HepG2 (cell line): ENCODE measurements around the gene BZW1. TPM values are rescaled to one million over a fixed set of nuclear protein-coding genes. Genes with fewer than 3 reads are reported as not detected.

ENCODE experiments used
- AGO1 ChIP-seq: fragments of 200-400 bp; formaldehyde crosslinking; IDR thresholded peaks from 2 replicates; pipeline ENCODE4 v1.6.1; 2017; ENCODE audit warnings: mild to moderate bottlenecking, low read depth, low read length, moderate library complexity; ENCODE audit not compliant: poor library complexity, severe bottlenecking
- ARID5B ChIP-seq: IDR thresholded peaks from 2 replicates; pipeline ENCODE4 v1.4.0; 2020; ENCODE audit warnings: mild to moderate bottlenecking, missing genetic modification reagents
- FUBP1 ChIP-seq: sonication (generic); formaldehyde crosslinking; IDR thresholded peaks from 2 replicates; pipeline ENCODE4 v1.5.1; 2020; ENCODE audit warnings: missing genetic modification reagents, mild to moderate bottlenecking, borderline replicate concordance
- GATAD1 ChIP-seq: IDR thresholded peaks from 2 replicates; pipeline ENCODE4 v1.6.1; 2016; ENCODE audit warnings: missing genetic modification reagents, missing compliant biosample characterization
- MLLT10 ChIP-seq: sonication (generic); formaldehyde crosslinking; IDR thresholded peaks from 2 replicates; pipeline ENCODE4 v1.4.0; 2020; ENCODE audit warnings: missing genetic modification reagents
- NCOR1 ChIP-seq: fragments of 200-600 bp; sonication (generic); IDR thresholded peaks from 2 replicates; pipeline ENCODE4 v1.7.0; 2017; ENCODE audit warnings: antibody characterized with exemption, low read length, borderline replicate concordance
- NR2C2 ChIP-seq: sonication (generic); formaldehyde crosslinking; IDR thresholded peaks from 2 replicates; pipeline ENCODE4 v1.4.0; 2020; ENCODE audit warnings: missing genetic modification reagents, mild to moderate bottlenecking, moderate library complexity, borderline replicate concordance
- REL ChIP-seq: sonication (generic); formaldehyde crosslinking; conservative IDR thresholded peaks from 2 replicates; pipeline ENCODE4 v1.8.0; 2022; ENCODE audit warnings: mild to moderate bottlenecking, missing genetic modification reagents, moderate library complexity
- SIN3A ChIP-seq: IDR thresholded peaks from 2 replicates; pipeline ENCODE4 v1.6.1; 2011; ENCODE audit warnings: low read depth, mild to moderate bottlenecking, control low read depth, low read length, borderline replicate concordance
- TBX2 ChIP-seq: sonication (generic); formaldehyde crosslinking; IDR thresholded peaks from 2 replicates; pipeline ENCODE4 v1.5.0; 2020; ENCODE audit warnings: missing genetic modification reagents, mild to moderate bottlenecking, borderline replicate concordance
- TRIM22 ChIP-seq: fragments of 450-650 bp; IDR thresholded peaks from 2 replicates; pipeline ENCODE4 v1.6.1; 2017
- ZBTB25 ChIP-seq: IDR thresholded peaks from 2 replicates; pipeline ENCODE4 v1.6.1; 2018; ENCODE audit warnings: missing genetic modification reagents
- ZBTB7B ChIP-seq: sonication (generic); formaldehyde crosslinking; IDR thresholded peaks from 2 replicates; pipeline ENCODE4 v1.4.0; 2020; ENCODE audit warnings: missing genetic modification reagents
- ZNF317 ChIP-seq: sonication (generic); formaldehyde crosslinking; IDR thresholded peaks from 2 replicates; pipeline ENCODE4 v1.5.0; 2020; ENCODE audit warnings: mild to moderate bottlenecking, missing genetic modification reagents
- ZNF83 ChIP-seq: sonication (generic); formaldehyde crosslinking; IDR thresholded peaks from 2 replicates; pipeline ENCODE4 v1.4.0; 2020; ENCODE audit warnings: missing genetic modification reagents, mild to moderate bottlenecking, borderline replicate concordance
- ZXDC ChIP-seq: sonication (generic); formaldehyde crosslinking; IDR thresholded peaks from 2 replicates; pipeline ENCODE4 v1.5.0; 2020; ENCODE audit warnings: mild to moderate bottlenecking, missing genetic modification reagents
- polyA plus RNA-seq, 8 experiments: library from polyadenylated mRNA; depleted of rRNA in 3 of 8; stranded (reverse) in 7 of 8; unstranded in 1 of 8; fragments of >200 nt; fragmentation: Illumina TruSeq in 4 of 8; extraction: Trizol in 4 of 8; gene quantifications; 2 replicates each; pipeline versions ENCODE4 v1.2.1 to v1.2.3, GENCODE V29; 2011 to 2016; ENCODE audit warnings: low read depth in 4 of 8, missing spikeins in 1 of 8, mixed read lengths in 1 of 8; ENCODE audit not compliant: insufficient read depth in 1 of 8
- total RNA-seq, 5 experiments: library from RNA; depleted of rRNA; stranded (reverse); fragments of >200 nt; fragmentation: Illumina TruSeq; extraction: Trizol; gene quantifications; 2 replicates each; pipeline ENCODE4 v1.2.3, GENCODE V29; 2016; ENCODE audit warnings: low read depth in 1 of 5

BZW1 gene
- total and polyA plus RNA-seq, 2 of the 13 experiments (the other 11 are each of a cell fraction or from before 2014, with no cell fraction given), result 106 to 384 TPM

- TF ChIP-seq ARID5B (CRISPR knock-in tag) (peak; percentile 60), SIN3A (no peak), ZBTB25 (CRISPR knock-in tag) (peak; percentile 70; the same call in 1 of the 2 replicates), REL (CRISPR knock-in tag) (no peak), MLLT10 (CRISPR knock-in tag) (no peak), FUBP1 (no peak), NCOR1 (no peak), ZNF83 (CRISPR knock-in tag) (no peak), AGO1 (no peak), ZXDC (CRISPR knock-in tag) (no peak), TBX2 (CRISPR knock-in tag) (peak; percentile 65; the same call in 1 of the 2 replicates), NR2C2 (CRISPR knock-in tag) (no peak), GATAD1 (CRISPR knock-in tag) (0 out of 2 replicates have a peak, but pooled peaks have one; percentile 25), ZNF317 (0 out of 2 replicates have a peak, but pooled peaks have one; percentile 31), TRIM22 (no peak), ZBTB7B (CRISPR knock-in tag) (no peak)
Measured at GRCh38 chr2:200843993-200844948, 32.6 kb downstream of the BZW1 start (continued).
